Parathyroid adenoma (tissue), 2 donors: ENCODE measurements around the gene ZNF521.

Experiments used
- H2AFZ ChIP-seq: fragments of 300-600 bp; sonication (generic); one replicate; pipeline ENCODE4 v1.7.0; 2017; ENCODE audit warnings: antibody characterized with exemption, mild to moderate bottlenecking
- H3K27ac ChIP-seq: fragments of 300-600 bp; sonication (generic); one replicate; pipeline ENCODE4 v1.7.0; 2017
- H3K27me3 ChIP-seq: fragments of 300-600 bp; sonication (generic); one replicate; pipeline ENCODE4 v1.7.0; 2017; ENCODE audit warnings: low read length; ENCODE audit not compliant: control insufficient read depth, insufficient read depth
- H3K36me3 ChIP-seq: fragments of 300-600 bp; sonication (generic); one replicate; pipeline ENCODE4 v1.7.0; 2017; ENCODE audit warnings: low read length; ENCODE audit not compliant: control insufficient read depth, insufficient read depth
- H3K4me1 ChIP-seq: fragments of 300-600 bp; sonication (generic); one replicate; pipeline ENCODE4 v1.7.0; 2017; ENCODE audit warnings: control low read depth
- H3K4me2 ChIP-seq: fragments of 300-600 bp; sonication (generic); one replicate; pipeline ENCODE4 v1.7.0; 2017; ENCODE audit warnings: low read length
- H3K4me3 ChIP-seq: fragments of 300-600 bp; sonication (generic); one replicate; pipeline ENCODE4 v1.7.0; 2017; ENCODE audit warnings: low read depth, low read length
- H3K79me2 ChIP-seq: fragments of 300-600 bp; sonication (generic); one replicate; pipeline ENCODE4 v1.7.0; 2017; ENCODE audit warnings: control low read depth
- H3K9ac ChIP-seq: fragments of 300-600 bp; sonication (generic); one replicate; pipeline ENCODE4 v1.7.0; 2017; ENCODE audit warnings: mild to moderate bottlenecking
- H3K9me3 ChIP-seq: fragments of 300-600 bp; sonication (generic); one replicate; pipeline ENCODE4 v1.7.0; 2017; ENCODE audit warnings: low read length; ENCODE audit not compliant: control insufficient read depth
- CTCF ChIP-seq: fragments of 300-600 bp; sonication (generic); IDR thresholded peaks from one replicate; pipeline ENCODE4 v1.7.0; 2017; ENCODE audit warnings: antibody characterized with exemption, mild to moderate bottlenecking
- donor health status: primary hyperparathyroidism.

Gene ZNF521

GRCh38 chr18:25029802-25030201 lies 322.2 kb downstream of the ZNF521 start:
- no peak overlapping the region for H3K9ac ChIP-seq
- no peaks in the 10 kb centered on the region for H3K9me3 ChIP-seq
- H3K4me2 ChIP-seq: no peak overlapping the region
- no peaks in the 10 kb centered on the region for H3K79me2 ChIP-seq
- no peak overlapping the region for H3K4me3 ChIP-seq
- H3K27me3 ChIP-seq: no peaks in the 10 kb centered on the region
- H3K4me1 ChIP-seq: no peaks in the 10 kb centered on the region
- no peaks in the 10 kb centered on the region for H3K36me3 ChIP-seq
- H3K27ac ChIP-seq: no peak overlapping the region
- no peak for TF ChIP-seq CTCF
- no peak overlapping the region for H2AFZ ChIP-seq

GRCh38 chr18:25019931-25020330 lies 332.0 kb downstream of the ZNF521 start:
- H3K4me3 ChIP-seq: no peak overlapping the region
- H3K27me3 ChIP-seq: no peaks in the 10 kb centered on the region
- H3K27ac ChIP-seq: no peak overlapping the region
- no peak for TF ChIP-seq CTCF
- no peaks in the 10 kb centered on the region for H3K4me1 ChIP-seq
- no peak overlapping the region for H3K9ac ChIP-seq
- no peaks in the 10 kb centered on the region for H3K36me3 ChIP-seq
- H3K4me2 ChIP-seq: no peak overlapping the region
- no peak overlapping the region for H2AFZ ChIP-seq
- no peaks in the 10 kb centered on the region for H3K79me2 ChIP-seq
- no peaks in the 10 kb centered on the region for H3K9me3 ChIP-seq

GRCh38 chr18:25019086-25019860 lies 332.7 kb downstream of the ZNF521 start:
- Histone ChIP-seq H3K9me3 (no peaks in the 10 kb centered on the region), H3K36me3 (no peaks in the 10 kb centered on the region), H3K4me1 (no peaks in the 10 kb centered on the region), H3K9ac (no peak overlapping the region), H3K4me3 (no peak overlapping the region), H3K27ac (no peak overlapping the region), H3K4me2 (no peak overlapping the region), H2AFZ (no peak overlapping the region), H3K27me3 (no peaks in the 10 kb centered on the region), H3K79me2 (no peaks in the 10 kb centered on the region)
- no peak for TF ChIP-seq CTCF

GRCh38 chr18:25016666-25017065 lies 335.3 kb downstream of the ZNF521 start:
- TF ChIP-seq CTCF: no peak
- Histone ChIP-seq H3K27ac (no peak overlapping the region), H3K4me1 (no peaks in the 10 kb centered on the region), H3K4me3 (no peak overlapping the region), H2AFZ (no peak overlapping the region), H3K36me3 (no peaks in the 10 kb centered on the region), H3K79me2 (no peaks in the 10 kb centered on the region), H3K27me3 (no peaks in the 10 kb centered on the region), H3K4me2 (no peak overlapping the region), H3K9me3 (no peaks in the 10 kb centered on the region), H3K9ac (no peak overlapping the region)

- no peak overlapping the region for H3K4me2 ChIP-seq
- H3K9me3 ChIP-seq: no peaks in the 10 kb centered on the region
- no peaks in the 10 kb centered on the region for H3K4me1 ChIP-seq
- no peaks in the 10 kb centered on the region for H3K36me3 ChIP-seq
- no peak overlapping the region for H2AFZ ChIP-seq
- no peak overlapping the region for H3K4me3 ChIP-seq
- no peaks in the 10 kb centered on the region for H3K79me2 ChIP-seq
- no peak overlapping the region for H3K27ac ChIP-seq
- no peak for TF ChIP-seq CTCF
- no peaks in the 10 kb centered on the region for H3K27me3 ChIP-seq
- H3K9ac ChIP-seq: no peak overlapping the region
Measured at GRCh38 chr18:25016181-25016580, 335.8 kb downstream of the ZNF521 start.
